Smooth muscle cell (in vitro differentiated cells): ENCODE measurements around the gene UBASH3B. TPM values are rescaled to one million over a fixed set of nuclear protein-coding genes. Genes with fewer than 3 reads are reported as not detected.

ENCODE experiments used
- DNase-seq: peaks from one replicate; lab custom pipeline; 2025; ENCODE audit not compliant: unreplicated experiment; lab: John Stamatoyannopoulos, UW
- H2AFZ ChIP-seq: fragments of 200-600 bp; sonication (generic); 2 replicates; pipeline ENCODE4 v1.6.0; 2016; ENCODE audit warnings: antibody characterized with exemption, low read depth, mild to moderate bottlenecking
- H3F3A ChIP-seq: fragments of 200-600 bp; sonication (generic); 2 replicates; pipeline ENCODE4 v1.6.0; 2017; ENCODE audit warnings: antibody characterized with exemption, low read depth
- H3K27ac ChIP-seq: fragments of 200-600 bp; sonication (generic); 2 replicates; pipeline ENCODE4 v1.5.1; 2016; ENCODE audit warnings: low read depth, mild to moderate bottlenecking
- H3K27me3 ChIP-seq: fragments of 200-600 bp; sonication (generic); 2 replicates; pipeline ENCODE4 v1.6.1; 2016; ENCODE audit warnings: low read depth, mild to moderate bottlenecking
- H3K36me3 ChIP-seq: fragments of 200-600 bp; sonication (generic); 2 replicates; pipeline ENCODE4 v1.5.1; 2016; ENCODE audit warnings: low read depth
- H3K4me1 ChIP-seq: fragments of 200-600 bp; sonication (generic); 2 replicates; pipeline ENCODE4 v1.5.1; 2016; ENCODE audit warnings: low read depth
- H3K4me2 ChIP-seq: fragments of 200-600 bp; sonication (generic); 2 replicates; pipeline ENCODE4 v1.6.0; 2016; ENCODE audit warnings: mild to moderate bottlenecking
- H3K4me3 ChIP-seq: fragments of 200-600 bp; sonication (generic); 2 replicates; pipeline ENCODE4 v1.5.1; 2016; ENCODE audit warnings: mild to moderate bottlenecking
- H3K79me2 ChIP-seq: fragments of 200-600 bp; sonication (generic); 2 replicates; pipeline ENCODE4 v1.6.0; 2016; ENCODE audit warnings: low read depth, mild to moderate bottlenecking
- H3K9ac ChIP-seq: fragments of 200-600 bp; sonication (generic); 2 replicates; pipeline ENCODE4 v1.6.0; 2016; ENCODE audit warnings: low read depth
- H3K9me3 ChIP-seq: fragments of 200-600 bp; sonication (generic); replicated peaks from 2 replicates; pipeline ENCODE4 v1.5.1; 2016; ENCODE audit warnings: low read depth
- H4K20me1 ChIP-seq: fragments of 200-600 bp; sonication (generic); 2 replicates; pipeline ENCODE4 v1.6.0; 2016; ENCODE audit warnings: low read depth
- WGBS: methylation state at CpG from one replicate; pipeline ENCODE4 v1.1.7; 2016; ENCODE audit warnings: low lambda C conversion rate; 5-methylcytosine and 5-hydroxymethylcytosine counted together
- polyA plus RNA-seq: library from polyadenylated mRNA; unstranded; fragments of >200 nt; fragmentation: Nextera tagmentation; extraction: Ambion mirVana; gene quantifications from 2 replicates; pipeline ENCODE4 v1.2.1, GENCODE V29; 2016
- total RNA-seq: library from RNA; depleted of rRNA; stranded (reverse); fragments of >200 nt; gene quantifications from 2 replicates; pipeline ENCODE4 v1.2.3, GENCODE V29; 2014
- TF ChIP-seq, protein P1 (sequence below): fragments of 200-600 bp; sonication (generic); IDR thresholded peaks from 2 replicates; pipeline ENCODE4 v1.5.1; 2017; ENCODE audit warnings: borderline replicate concordance, mild to moderate bottlenecking, antibody characterized with exemption; ENCODE audit not compliant: insufficient read depth, poor library complexity, severe bottlenecking

Gene UBASH3B
- total and polyA plus RNA-seq, 2 experiments from 2014 or later: 15.8 to 30.5 TPM

- H3K4me1 ChIP-seq: peaks cover 12% of the 10 kb centered on the region
- H3K9ac ChIP-seq: no peak overlapping the region
- no peaks in the 10 kb centered on the region for H3K36me3 ChIP-seq
- no peaks in the 10 kb centered on the region for H3K9me3 ChIP-seq
- peaks cover 19% of the 10 kb centered on the region for H3K79me2 ChIP-seq
- no peak for DNase-seq
- H3F3A ChIP-seq: peaks cover 3% of the 10 kb centered on the region
- H2AFZ ChIP-seq: no peak overlapping the region
- H3K27me3 ChIP-seq: no peaks in the 10 kb centered on the region
- H3K27ac ChIP-seq: no peak overlapping the region
- no peak overlapping the region for H3K4me3 ChIP-seq
- TF ChIP-seq, protein P1, sequence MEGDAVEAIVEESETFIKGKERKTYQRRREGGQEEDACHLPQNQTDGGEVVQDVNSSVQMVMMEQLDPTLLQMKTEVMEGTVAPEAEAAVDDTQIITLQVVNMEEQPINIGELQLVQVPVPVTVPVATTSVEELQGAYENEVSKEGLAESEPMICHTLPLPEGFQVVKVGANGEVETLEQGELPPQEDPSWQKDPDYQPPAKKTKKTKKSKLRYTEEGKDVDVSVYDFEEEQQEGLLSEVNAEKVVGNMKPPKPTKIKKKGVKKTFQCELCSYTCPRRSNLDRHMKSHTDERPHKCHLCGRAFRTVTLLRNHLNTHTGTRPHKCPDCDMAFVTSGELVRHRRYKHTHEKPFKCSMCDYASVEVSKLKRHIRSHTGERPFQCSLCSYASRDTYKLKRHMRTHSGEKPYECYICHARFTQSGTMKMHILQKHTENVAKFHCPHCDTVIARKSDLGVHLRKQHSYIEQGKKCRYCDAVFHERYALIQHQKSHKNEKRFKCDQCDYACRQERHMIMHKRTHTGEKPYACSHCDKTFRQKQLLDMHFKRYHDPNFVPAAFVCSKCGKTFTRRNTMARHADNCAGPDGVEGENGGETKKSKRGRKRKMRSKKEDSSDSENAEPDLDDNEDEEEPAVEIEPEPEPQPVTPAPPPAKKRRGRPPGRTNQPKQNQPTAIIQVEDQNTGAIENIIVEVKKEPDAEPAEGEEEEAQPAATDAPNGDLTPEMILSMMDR: no peak
- H3K4me2 ChIP-seq: no peak overlapping the region
- peaks cover 11% of the 10 kb centered on the region for H4K20me1 ChIP-seq
- 84% methylated on average over 8 of the region's 8 CpGs for WGBS
These were observed 102.8 kb downstream of the UBASH3B start for GRCh38 chr11:122758339-122758738.

DNA sequence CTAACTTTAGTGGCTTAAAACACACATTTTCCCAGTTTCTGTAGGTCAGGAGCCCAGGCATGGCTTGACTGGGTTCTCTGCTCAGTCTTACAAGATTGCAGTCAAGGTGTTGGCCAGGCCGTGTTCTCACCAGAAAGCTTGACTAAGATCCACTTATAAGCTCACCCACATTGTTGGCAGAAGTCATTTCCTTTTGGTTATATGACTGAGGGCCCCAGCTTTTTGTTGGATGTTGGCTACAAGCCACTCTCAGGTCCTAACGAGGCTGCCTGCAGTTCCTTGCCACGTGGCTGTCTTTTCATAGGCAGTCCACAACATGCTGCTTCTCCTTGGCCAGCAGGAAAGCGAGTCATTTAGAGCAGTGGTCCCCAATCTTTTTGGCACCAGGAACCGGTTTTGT, 103.5 kb downstream of the UBASH3B start:
- H3K9me3 ChIP-seq: no peaks in the 10 kb centered on the region
- no peak overlapping the region for H3K4me3 ChIP-seq
- peaks cover 15% of the 10 kb centered on the region for H3K4me1 ChIP-seq
- H3K9ac ChIP-seq: no peak overlapping the region
- H3K27ac ChIP-seq: no peak overlapping the region
- H3K4me2 ChIP-seq: no peak overlapping the region
- H3K36me3 ChIP-seq: no peaks in the 10 kb centered on the region
- H2AFZ ChIP-seq: no peak overlapping the region
- peaks cover 11% of the 10 kb centered on the region for H4K20me1 ChIP-seq
- WGBS: 97% methylated on average over 5 of the region's 5 CpGs
- peaks cover 15% of the 10 kb centered on the region for H3K79me2 ChIP-seq
- no peak for DNase-seq
- no peaks in the 10 kb centered on the region for H3K27me3 ChIP-seq
- H3F3A ChIP-seq: peaks cover under 1% of the 10 kb centered on the region
- TF ChIP-seq, protein P1: no peak

GRCh38 chr11:122763108-122763507, 107.6 kb downstream of the UBASH3B start:
- Histone ChIP-seq H3F3A (no peaks in the 10 kb centered on the region), H4K20me1 (peaks cover 11% of the 10 kb centered on the region), H3K27ac (no peak overlapping the region), H3K9ac (no peak overlapping the region), H3K36me3 (no peaks in the 10 kb centered on the region), H3K79me2 (no peaks in the 10 kb centered on the region), H3K4me3 (no peak overlapping the region), H2AFZ (no peak overlapping the region), H3K4me2 (no peak overlapping the region), H3K9me3 (no peaks in the 10 kb centered on the region), H3K27me3 (no peaks in the 10 kb centered on the region), H3K4me1 (peaks cover 3% of the 10 kb centered on the region)
- TF ChIP-seq, protein P1: no peak
- DNase-seq: no peak
- WGBS: 77% methylated on average over 2 of the region's 2 CpGs

DNA sequence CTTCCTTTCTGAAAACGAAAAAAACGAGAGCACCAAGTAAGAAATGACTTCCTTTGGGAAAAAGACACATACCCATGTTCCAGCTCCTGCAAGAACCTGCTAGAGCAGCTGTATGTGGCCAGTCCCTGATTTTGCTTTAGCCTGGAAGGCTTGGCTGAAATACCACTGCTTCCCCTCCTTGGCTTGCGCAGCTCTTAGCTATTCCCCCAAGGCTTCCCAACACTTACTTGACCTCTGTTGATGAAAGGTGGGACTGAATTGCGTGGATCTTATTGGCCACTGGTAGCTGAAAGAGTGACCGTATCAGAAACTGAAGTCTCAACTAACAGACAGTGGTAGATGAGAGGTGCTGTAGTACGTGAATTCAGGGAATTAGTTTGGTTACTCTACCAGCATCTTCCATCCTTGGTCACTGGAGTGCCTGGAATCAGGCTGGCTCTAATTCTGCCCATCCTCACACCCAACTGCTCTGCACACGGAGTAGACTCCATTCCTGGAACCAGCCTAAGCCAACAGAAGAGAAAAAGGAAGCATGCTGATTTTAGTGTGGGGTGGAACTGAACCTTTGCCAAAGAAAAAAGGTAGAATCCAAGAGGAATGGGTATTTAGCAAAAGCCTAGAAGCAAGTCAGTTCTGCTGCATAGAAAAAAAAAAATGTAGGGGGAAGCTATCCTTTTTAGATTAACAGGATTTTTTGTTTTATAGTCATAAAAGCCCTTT, 109.0 kb downstream of the UBASH3B start:
- no peak overlapping the region for H3K4me2 ChIP-seq

More for the DNA sequence above, 109.0 kb downstream of the UBASH3B start:
- Histone ChIP-seq H2AFZ (no peak overlapping the region), H3K36me3 (no peaks in the 10 kb centered on the region), H3F3A (no peaks in the 10 kb centered on the region), H4K20me1 (peaks cover 11% of the 10 kb centered on the region), H3K9me3 (no peaks in the 10 kb centered on the region), H3K27ac (no peak overlapping the region), H3K9ac (no peak overlapping the region), H3K79me2 (no peaks in the 10 kb centered on the region), H3K27me3 (no peaks in the 10 kb centered on the region), H3K4me3 (no peak overlapping the region), H3K4me1 (peaks cover 3% of the 10 kb centered on the region)
- WGBS: 95% methylated on average over 7 of the region's 7 CpGs
- DNase-seq: no peak
- TF ChIP-seq, protein P1: no peak
